Transverse colon (tissue), 4 donors: ENCODE measurements around the gene ATP5MC2. TPM values are rescaled to one million over a fixed set of nuclear protein-coding genes. Genes with fewer than 3 reads are reported as not detected.
"Not testable (repeated sequence)": the region's sequence is repeated elsewhere in the genome, so short reads cannot be mapped to it uniquely, and the experiment has no call there.

ENCODE experiments used
- DNase-seq: peaks from one replicate; pipeline ENCODE4 v3.0.0-alpha.2; 2019
- H3K27ac ChIP-seq, 4 donors: fragments of 200-600 bp; sonication (generic); 2 replicates each; pipeline ENCODE4 v1.5.1; 2016 to 2018; ENCODE audit warnings: inconsistent platforms in 4 of 4
- H3K27me3 ChIP-seq: fragments of 200-600 bp; sonication (generic); 2 replicates; pipeline ENCODE4 v1.5.1; 2017; ENCODE audit warnings: inconsistent platforms
- H3K36me3 ChIP-seq, 4 donors: fragments of 200-600 bp; sonication (generic); 2 replicates each; pipeline ENCODE4 v1.5.1; 2017 to 2019; ENCODE audit warnings: inconsistent platforms in 4 of 4
- H3K4me1 ChIP-seq, 4 donors: fragments of 200-600 bp; sonication (generic); 2 replicates each; pipeline ENCODE4 v1.5.1; 2017 to 2020; ENCODE audit warnings: inconsistent platforms in 4 of 4
- H3K4me3 ChIP-seq, 4 donors: fragments of 200-600 bp; sonication (generic); 1 replicate in 1 of 4; 2 replicates in 3 of 4; pipeline versions ENCODE4 v1.5.1 to v1.6.1; 2017 to 2019; ENCODE audit warnings: inconsistent platforms in 4 of 4
- H3K9me3 ChIP-seq, 2 donors: fragments of 200-600 bp; sonication (generic); 2 replicates each; pipeline ENCODE4 v1.5.1; 2017 to 2019; ENCODE audit warnings: inconsistent platforms in 2 of 2
- CTCF ChIP-seq, 5 experiments: fragments of 200-600 bp in 3 of 5; fragments of 450-650 bp in 2 of 5; sonication (generic) in 3 of 5; IDR thresholded peaks; 1 replicate in 2 of 5; 2 replicates in 3 of 5; pipeline ENCODE4 v1.5.1; 2016 to 2017; ENCODE audit warnings: antibody characterized with exemption in 5 of 5, inconsistent platforms in 3 of 5, mild to moderate bottlenecking in 2 of 5, moderate library complexity in 1 of 5
- EP300 ChIP-seq: sonication (generic); formaldehyde crosslinking; IDR thresholded peaks from one replicate; pipeline ENCODE4 v1.6.1; 2017; ENCODE audit warnings: antibody characterized with exemption, low read depth
- POLR2A ChIP-seq: fragments of 450-650 bp; IDR thresholded peaks from one replicate; pipeline ENCODE4 v1.6.1; 2016; ENCODE audit warnings: antibody characterized with exemption, mild to moderate bottlenecking, moderate library complexity
- POLR2AphosphoS5 ChIP-seq, 3 donors: sonication (generic); formaldehyde crosslinking; IDR thresholded peaks; one replicate each; pipeline ENCODE4 v1.6.1; 2016; ENCODE audit warnings: antibody characterized with exemption in 3 of 3
- WGBS, 2 donors: methylation state at CpG; one replicate each; pipeline ENCODE4 v1.1.5; 2018; ENCODE audit warnings: low coverage in 1 of 2; 5-methylcytosine and 5-hydroxymethylcytosine counted together
- in situ Hi-C, 4 donors: fragments of 200-750 bp; cut with MboI; loops; one replicate each; pipeline versions ENCODE4 v1.15.0 to v1.15.1; 2017; ENCODE audit warnings: low sequenced_read_pairs in 3 of 4, low pct_ligation_motif_present in 1 of 4, low pct_unique_long_range_greater_than_20kb in 1 of 4
- intact Hi-C: fragments of 100-400 bp; cut with DNase I; formaldehyde crosslinking; loops from one replicate; pipeline ENCODE4 v1.15.1; 2023; ENCODE audit warnings: low total_unique reads
- total RNA-seq, 4 donors: library from RNA; depleted of rRNA; stranded (reverse); fragments of >200 nt; gene quantifications; one replicate each; pipeline ENCODE4 v1.1.0, GENCODE V29; 2016

ATP5MC2 gene
- total RNA-seq, 4 donors from 2014 or later, result 248 to 394 (median 337) TPM

GRCh38 chr12:53652366-53652765 is 23.5 kb downstream of the ATP5MC2 start:
- Histone ChIP-seq H3K27ac (no peak overlapping the region), H3K27me3 (no peaks in the 10 kb centered on the region), H3K36me3 (no peaks in the 10 kb centered on the region), H3K9me3 (no peaks in the 10 kb centered on the region), H3K4me3 (no peak overlapping the region), H3K4me1 (no peaks in the 10 kb centered on the region)
- in situ Hi-C loops (no loop called here), intact Hi-C loops (no loop called here)
- DNase-seq, result no peak
- 67 to 100% methylated on average over 1 of the region's 1 CpG for WGBS, 2 donors
- TF ChIP-seq POLR2A, result no peak
- TF ChIP-seq POLR2AphosphoS5 (IDR thresholded peaks at IDR 0.05), result no peak

- Histone ChIP-seq H3K36me3 (no peaks in the 10 kb centered on the region), H3K4me1 (no peaks in the 10 kb centered on the region), H3K9me3 (no peaks in the 10 kb centered on the region), H3K27me3 (no peaks in the 10 kb centered on the region), H3K4me3 (no peak overlapping the region), H3K27ac (no peak overlapping the region)
- no peak for DNase-seq
- 77 to 78% methylated on average over 1 of the region's 1 CpG for WGBS, 2 donors
- in situ Hi-C loops (no loop called here), intact Hi-C loops (no loop called here)
- TF ChIP-seq POLR2A (no peak), POLR2AphosphoS5 (IDR thresholded peaks at IDR 0.05) (no peak), CTCF (IDR thresholded peaks at IDR 0.05) (no peak), EP300 (no peak)
Observed at GRCh38 chr12:53651737-53652136, 24.1 kb downstream of the ATP5MC2 start.

- in situ Hi-C loops, DNase-seq, H3K27me3 ChIP-seq, H3K36me3 ChIP-seq, intact Hi-C loops, H3K9me3 ChIP-seq, H3K4me1 ChIP-seq, H3K27ac ChIP-seq, H3K4me3 ChIP-seq: not testable (repeated sequence)
- WGBS, 2 donors, result 90% methylated on average over 4 of the region's 4 CpGs; no CpG with 5 or more reads in 1 of the 2 donors
Observed at GRCh38 chr12:53646300-53646699, 29.6 kb downstream of the ATP5MC2 start.

GRCh38 chr12:53645165-53645564 is 30.7 kb downstream of the ATP5MC2 start:
- in situ Hi-C loops, result no loop called here
- no peaks in the 10 kb centered on the region for H3K9me3 ChIP-seq

GRCh38 chr12:53644133-53644532 is 31.8 kb downstream of the ATP5MC2 start:
- Histone ChIP-seq H3K27ac (no peak overlapping the region), H3K27me3 (no peaks in the 10 kb centered on the region), H3K4me3 (no peak overlapping the region), H3K36me3 (no peaks in the 10 kb centered on the region), H3K4me1 (no peaks in the 10 kb centered on the region), H3K9me3 (no peaks in the 10 kb centered on the region)
- intact Hi-C loops, result no loop called here
- no peak for DNase-seq
- WGBS, 2 donors, result 95% methylated on average over 3 of the region's 3 CpGs; no CpG with 5 or more reads in 1 of the 2 donors
- no peak for TF ChIP-seq CTCF (IDR thresholded peaks at IDR 0.05)
- TF ChIP-seq POLR2A, result no peak
- TF ChIP-seq EP300, result no peak
- TF ChIP-seq POLR2AphosphoS5 (IDR thresholded peaks at IDR 0.05), result no peak
- in situ Hi-C loops, result no loop called here

More at GRCh38 chr12:53645165-53645564, 30.7 kb downstream of the ATP5MC2 start:
- no peak for TF ChIP-seq EP300
- 62 to 83% methylated on average over 3 of the region's 3 CpGs for WGBS, 2 donors
- H3K4me3 ChIP-seq, result no peak overlapping the region
- H3K4me1 ChIP-seq, result no peaks in the 10 kb centered on the region
- intact Hi-C loops, result no loop called here
- H3K27ac ChIP-seq, result no peak overlapping the region
- H3K27me3 ChIP-seq, result no peaks in the 10 kb centered on the region
- H3K36me3 ChIP-seq, result no peaks in the 10 kb centered on the region
- no peak for DNase-seq
